Cerebellar nuclear complex (tissue), 1 donor: ENCODE results near the gene MYO18B.

Experiments used
- DNase-seq, 2 experiments: peaks; one replicate each; lab custom pipeline; 2025; lab: John Stamatoyannopoulos, UW

Gene MYO18B

GRCh38 chr22:25900880-25901279 lies 158.9 kb downstream of the MYO18B start:
- DNase-seq = no peak

- DNase-seq = no peak
Observed at GRCh38 chr22:25902402-25902801, 160.4 kb downstream of the MYO18B start.

- DNase-seq = no peak
Observed at GRCh38 chr22:25903294-25903693, 161.3 kb downstream of the MYO18B start.

- no peak for DNase-seq
Observed at GRCh38 chr22:25908212-25908611, 166.2 kb downstream of the MYO18B start.

GRCh38 chr22:25908755-25909154 lies 166.8 kb downstream of the MYO18B start:
- DNase-seq = no peak

GRCh38 chr22:25909614-25910387 lies 167.8 kb downstream of the MYO18B start:
- DNase-seq = no peak

GRCh38 chr22:25911243-25911972 lies 169.4 kb downstream of the MYO18B start:
- DNase-seq = no peak

- DNase-seq = no peak
Observed at GRCh38 chr22:25919452-25919851, 177.5 kb downstream of the MYO18B start.

GRCh38 chr22:25922141-25922540 lies 180.2 kb downstream of the MYO18B start:
- no peak for DNase-seq

- DNase-seq = no peak
Observed at GRCh38 chr22:25923914-25924313, 181.9 kb downstream of the MYO18B start.

- no peak for DNase-seq
Observed at GRCh38 chr22:25928038-25928437, 186.1 kb downstream of the MYO18B start.

GRCh38 chr22:25929321-25929878 lies 187.4 kb downstream of the MYO18B start:
- no peak for DNase-seq

GRCh38 chr22:25930083-25930482 lies 188.1 kb downstream of the MYO18B start:
- DNase-seq = no peak

GRCh38 chr22:25930788-25931310 lies 188.9 kb downstream of the MYO18B start:
- no peak for DNase-seq

- no peak for DNase-seq
Observed at GRCh38 chr22:25933158-25933788, 191.3 kb downstream of the MYO18B start.

- DNase-seq = no peak
Observed at GRCh38 chr22:25935266-25936058, 193.5 kb downstream of the MYO18B start.

GRCh38 chr22:25938151-25938550 lies 196.2 kb downstream of the MYO18B start:
- DNase-seq = no peak

GRCh38 chr22:25939384-25939783 lies 197.4 kb downstream of the MYO18B start:
- DNase-seq = no peak

- DNase-seq = no peak
Observed at GRCh38 chr22:25940479-25940878, 198.5 kb downstream of the MYO18B start.

GRCh38 chr22:25941365-25941960 lies 199.5 kb downstream of the MYO18B start:
- DNase-seq = no peak
